Activated naive CD8-positive, alpha-beta T cell (primary cell): Measurements from ENCODE around the gene SLC35G4.
"Not testable (repeated sequence)": the region's sequence is repeated elsewhere in the genome, so short reads cannot be mapped to it uniquely, and the experiment has no call there.

Experiments
- H3K27ac Mint-ChIP-seq: one replicate; pipeline ENCODE4 v1.8.0; 2021; ENCODE audit warnings: mixed read lengths
- H3K27me3 Mint-ChIP-seq: one replicate; pipeline ENCODE4 v1.8.0; 2021; ENCODE audit warnings: mixed read lengths
- H3K36me3 Mint-ChIP-seq: one replicate; pipeline ENCODE4 v1.8.0; 2021; ENCODE audit warnings: mixed read lengths
- H3K4me1 Mint-ChIP-seq: one replicate; pipeline ENCODE4 v1.8.0; 2021; ENCODE audit warnings: low read depth, mixed read lengths
- H3K4me3 Mint-ChIP-seq: one replicate; pipeline ENCODE4 v1.8.0; 2021; ENCODE audit warnings: mild to moderate bottlenecking, mixed read lengths
- H3K9me3 Mint-ChIP-seq: one replicate; pipeline ENCODE4 v1.8.0; 2021; ENCODE audit warnings: low read depth, mixed read lengths

The SLC35G4 gene

GRCh38 chr18:11587432-11587831 lies 22.0 kb upstream of the SLC35G4 start:
- peaks cover 1% of the 10 kb centered on the region for H3K27me3 Mint-ChIP-seq
- H3K36me3 Mint-ChIP-seq = no peaks in the 10 kb centered on the region
- no peak overlapping the region for H3K27ac Mint-ChIP-seq
- H3K4me3 Mint-ChIP-seq = no peak overlapping the region
- peaks cover 14% of the 10 kb centered on the region for H3K4me1 Mint-ChIP-seq
- no peaks in the 10 kb centered on the region for H3K9me3 Mint-ChIP-seq

GRCh38 chr18:11587846-11588245 lies 21.6 kb upstream of the SLC35G4 start:
- Mint-ChIP-seq H3K27me3 (peaks cover 1% of the 10 kb centered on the region), H3K9me3 (no peaks in the 10 kb centered on the region), H3K36me3 (no peaks in the 10 kb centered on the region), H3K4me3 (no peak overlapping the region), H3K27ac (no peak overlapping the region), H3K4me1 (peaks cover 14% of the 10 kb centered on the region)

- H3K36me3 Mint-ChIP-seq = no peaks in the 10 kb centered on the region
These were observed 17.4 kb upstream of the SLC35G4 start for GRCh38 chr18:11591957-11592356.

GRCh38 chr18:11600321-11600720 lies 9.1 kb upstream of the SLC35G4 start:
- Mint-ChIP-seq H3K4me1 (no peaks in the 10 kb centered on the region), H3K36me3 (no peaks in the 10 kb centered on the region), H3K9me3 (no peaks in the 10 kb centered on the region), H3K27me3 (peaks cover 9% of the 10 kb centered on the region), H3K4me3 (no peak overlapping the region), H3K27ac (no peak overlapping the region)

More at GRCh38 chr18:11591957-11592356, 17.4 kb upstream of the SLC35G4 start:
- H3K27ac Mint-ChIP-seq = no peak overlapping the region
- no peaks in the 10 kb centered on the region for H3K9me3 Mint-ChIP-seq
- no peak overlapping the region for H3K4me3 Mint-ChIP-seq
- peaks cover 12% of the 10 kb centered on the region for H3K4me1 Mint-ChIP-seq
- peaks cover 7% of the 10 kb centered on the region for H3K27me3 Mint-ChIP-seq

GRCh38 chr18:11607906-11608305 lies 1.5 kb upstream of the SLC35G4 start:
- no peaks in the 10 kb centered on the region for H3K9me3 Mint-ChIP-seq
- H3K4me1 Mint-ChIP-seq = no peaks in the 10 kb centered on the region
- no peak overlapping the region for H3K4me3 Mint-ChIP-seq
- no peaks in the 10 kb centered on the region for H3K36me3 Mint-ChIP-seq
- H3K27me3 Mint-ChIP-seq = peaks cover 2% of the 10 kb centered on the region
- no peak overlapping the region for H3K27ac Mint-ChIP-seq

DNA sequence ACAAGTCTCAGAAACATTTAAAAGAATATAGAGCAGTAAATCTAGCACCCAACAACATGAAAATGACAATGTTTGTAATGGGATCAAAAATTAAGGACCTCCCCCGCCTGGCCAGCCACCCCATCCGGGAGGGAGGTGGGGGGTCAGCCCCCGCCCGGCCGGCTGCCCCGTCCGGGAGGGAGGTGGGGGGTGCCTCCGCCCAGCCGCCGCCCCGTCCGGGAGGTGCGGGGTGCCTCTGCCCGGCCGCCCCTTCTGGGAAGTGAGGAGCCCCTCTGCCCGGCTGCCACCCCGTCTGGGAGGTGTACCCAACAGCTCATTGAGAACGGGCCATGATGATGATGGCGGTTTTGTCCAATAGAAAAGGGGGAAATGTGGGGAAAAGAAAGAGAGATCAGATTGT lies 778 bp upstream of the SLC35G4 start:
- H3K4me3 Mint-ChIP-seq, H3K4me1 Mint-ChIP-seq, H3K27me3 Mint-ChIP-seq, H3K9me3 Mint-ChIP-seq, H3K27ac Mint-ChIP-seq, H3K36me3 Mint-ChIP-seq: not testable (repeated sequence)

DNA sequence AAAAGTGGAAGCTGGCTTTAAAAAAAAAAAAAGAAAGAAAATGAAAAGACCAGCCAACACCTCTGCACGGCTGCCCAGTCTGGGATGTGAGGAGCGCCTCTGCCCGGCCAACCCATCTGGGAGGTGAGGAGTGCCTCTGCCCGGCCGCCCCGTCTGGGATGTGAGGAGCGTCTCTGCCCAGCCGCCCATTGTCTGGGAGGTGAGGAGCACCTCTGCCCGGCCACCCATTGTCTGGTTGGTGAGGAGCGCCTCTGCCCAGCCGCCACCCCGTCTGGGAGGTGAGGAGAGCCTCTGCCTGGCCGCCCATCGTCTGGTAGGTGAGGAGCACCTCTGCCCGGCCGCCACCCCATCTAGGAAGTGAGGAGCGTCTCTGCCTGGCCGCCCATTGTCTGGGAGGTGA lies 3.7 kb downstream of the SLC35G4 start:
- not testable (repeated sequence) for H3K4me1 Mint-ChIP-seq, H3K27ac Mint-ChIP-seq, H3K4me3 Mint-ChIP-seq, H3K9me3 Mint-ChIP-seq, H3K27me3 Mint-ChIP-seq, H3K36me3 Mint-ChIP-seq

DNA sequence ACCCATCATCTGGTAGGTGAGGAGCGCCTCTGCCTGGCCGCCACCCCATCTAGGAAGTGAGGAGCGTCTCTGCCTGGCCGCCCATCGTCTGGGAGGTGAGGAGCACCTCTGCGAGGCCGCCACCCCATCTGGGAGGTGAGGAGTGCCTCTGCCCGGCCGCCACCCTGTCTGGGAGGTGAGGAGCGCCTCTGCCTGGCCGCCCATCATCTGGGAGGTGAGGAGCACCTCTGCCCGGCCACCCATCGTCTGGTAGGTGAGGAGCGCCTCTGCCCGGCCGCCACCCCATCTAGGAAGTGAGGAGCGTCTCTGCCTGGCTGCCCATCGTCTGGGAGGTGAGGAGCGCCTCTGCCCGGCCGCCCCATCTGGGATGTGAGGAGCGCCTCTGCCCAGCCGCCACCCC lies 4.2 kb downstream of the SLC35G4 start:
- H3K27me3 Mint-ChIP-seq, H3K9me3 Mint-ChIP-seq, H3K36me3 Mint-ChIP-seq, H3K4me3 Mint-ChIP-seq, H3K4me1 Mint-ChIP-seq, H3K27ac Mint-ChIP-seq: not testable (repeated sequence)

DNA sequence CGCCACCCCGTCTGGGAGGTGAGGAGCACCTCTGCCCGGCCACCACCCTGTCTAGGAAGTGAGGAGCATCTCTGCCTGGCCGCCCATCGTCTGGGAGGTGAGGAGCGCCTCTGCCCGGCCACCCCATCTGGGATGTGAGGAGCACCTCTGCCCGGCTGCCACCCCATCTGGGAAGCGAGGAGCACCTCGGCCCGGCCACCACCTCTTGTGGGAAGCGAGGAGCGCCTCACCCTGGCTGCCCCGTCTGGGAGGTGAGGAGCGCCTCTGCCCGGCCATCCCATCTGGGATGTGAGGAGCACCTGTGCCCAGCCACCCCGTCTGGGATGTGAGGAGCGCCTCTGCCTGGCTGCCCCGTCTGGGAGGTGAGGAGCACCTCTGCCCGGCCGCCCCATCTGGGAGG lies 4.6 kb downstream of the SLC35G4 start:
- not testable (repeated sequence) for H3K9me3 Mint-ChIP-seq, H3K4me3 Mint-ChIP-seq, H3K27ac Mint-ChIP-seq, H3K27me3 Mint-ChIP-seq, H3K36me3 Mint-ChIP-seq, H3K4me1 Mint-ChIP-seq

DNA sequence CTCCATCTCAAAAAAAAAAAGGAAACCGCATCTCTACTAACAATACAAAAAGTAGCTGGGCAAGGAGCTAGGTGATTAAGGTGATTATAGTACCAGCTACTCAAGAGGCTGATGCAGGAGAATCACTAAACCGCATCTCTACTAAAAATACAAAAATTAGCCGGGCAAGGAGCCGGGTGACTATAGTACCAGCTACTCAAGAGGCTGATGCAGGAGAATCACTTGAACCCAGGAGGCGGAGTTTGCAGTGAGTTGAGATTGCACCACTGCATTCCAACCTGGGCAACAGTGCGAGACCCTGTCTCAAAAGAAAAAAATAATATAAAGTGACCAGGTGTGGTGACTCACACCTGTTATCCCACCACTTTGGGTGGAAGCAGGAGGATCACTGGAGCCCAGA lies 5.6 kb downstream of the SLC35G4 start:
- not testable (repeated sequence) for H3K27me3 Mint-ChIP-seq, H3K27ac Mint-ChIP-seq, H3K36me3 Mint-ChIP-seq, H3K4me1 Mint-ChIP-seq, H3K9me3 Mint-ChIP-seq, H3K4me3 Mint-ChIP-seq

- H3K27ac Mint-ChIP-seq, H3K9me3 Mint-ChIP-seq, H3K4me1 Mint-ChIP-seq, H3K4me3 Mint-ChIP-seq, H3K36me3 Mint-ChIP-seq, H3K27me3 Mint-ChIP-seq: not testable (repeated sequence)
These were observed 37.9 kb downstream of the SLC35G4 start for GRCh38 chr18:11647310-11647709.

DNA sequence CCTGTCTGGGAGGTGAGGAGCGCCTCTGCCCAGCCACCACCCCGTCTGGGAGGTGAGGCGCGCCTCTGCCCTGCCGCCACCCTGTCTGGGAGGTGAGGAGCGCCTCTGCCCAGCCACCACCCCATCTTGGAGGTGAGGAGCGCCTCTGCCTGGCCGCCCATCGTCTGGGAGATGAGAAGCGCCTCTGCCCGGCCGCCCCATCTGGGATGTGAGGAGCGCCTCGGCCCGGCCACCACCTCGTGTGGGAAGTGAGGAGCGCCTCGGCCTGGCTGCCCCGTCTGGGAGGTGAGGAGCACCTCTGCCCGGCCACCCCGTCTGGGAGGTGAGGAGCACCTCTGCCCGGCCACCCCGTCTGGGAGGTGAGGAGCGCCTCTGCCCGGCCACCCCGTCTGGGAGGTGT lies 38.4 kb downstream of the SLC35G4 start:
- not testable (repeated sequence) for H3K27me3 Mint-ChIP-seq, H3K36me3 Mint-ChIP-seq, H3K4me1 Mint-ChIP-seq, H3K9me3 Mint-ChIP-seq, H3K27ac Mint-ChIP-seq, H3K4me3 Mint-ChIP-seq

- Mint-ChIP-seq H3K36me3 (peaks cover 2% of the 10 kb centered on the region), H3K27ac (no peak overlapping the region), H3K4me1 (no peaks in the 10 kb centered on the region), H3K9me3 (peaks cover 4% of the 10 kb centered on the region), H3K4me3 (no peak overlapping the region), H3K27me3 (peaks cover 7% of the 10 kb centered on the region)
These were observed 40.4 kb downstream of the SLC35G4 start for GRCh38 chr18:11649839-11650238.

GRCh38 chr18:11651899-11652298 lies 42.5 kb downstream of the SLC35G4 start:
- H3K27ac Mint-ChIP-seq = no peak overlapping the region
- H3K4me1 Mint-ChIP-seq = peaks cover 2% of the 10 kb centered on the region
- H3K4me3 Mint-ChIP-seq = no peak overlapping the region
- peaks cover 2% of the 10 kb centered on the region for H3K36me3 Mint-ChIP-seq
- peaks cover 4% of the 10 kb centered on the region for H3K9me3 Mint-ChIP-seq
- H3K27me3 Mint-ChIP-seq = peaks cover 14% of the 10 kb centered on the region

GRCh38 chr18:11653521-11653920 lies 44.1 kb downstream of the SLC35G4 start:
- Mint-ChIP-seq H3K27me3 (peaks cover 20% of the 10 kb centered on the region), H3K4me1 (peaks cover 2% of the 10 kb centered on the region), H3K4me3 (no peak overlapping the region), H3K27ac (no peak overlapping the region), H3K36me3 (peaks cover 2% of the 10 kb centered on the region), H3K9me3 (peaks cover 4% of the 10 kb centered on the region)

- Mint-ChIP-seq H3K27ac (no peak overlapping the region), H3K27me3 (peaks cover 23% of the 10 kb centered on the region), H3K4me3 (no peak overlapping the region), H3K4me1 (peaks cover 2% of the 10 kb centered on the region), H3K36me3 (no peaks in the 10 kb centered on the region), H3K9me3 (no peaks in the 10 kb centered on the region)
These were observed 45.6 kb downstream of the SLC35G4 start for GRCh38 chr18:11654736-11655605.
